ENCODE measurements around the gene POLH. TPM values are rescaled to one million over a fixed set of nuclear protein-coding genes. Genes with fewer than 3 reads are reported as not detected.

The POLH gene
- total and polyA plus RNA-seq, 9 of the 15 experiments (the other 6 are each of a cell fraction or from before 2014, with no cell fraction given), result 5.8 to 31.6 (median 20.6) TPM

DNA sequence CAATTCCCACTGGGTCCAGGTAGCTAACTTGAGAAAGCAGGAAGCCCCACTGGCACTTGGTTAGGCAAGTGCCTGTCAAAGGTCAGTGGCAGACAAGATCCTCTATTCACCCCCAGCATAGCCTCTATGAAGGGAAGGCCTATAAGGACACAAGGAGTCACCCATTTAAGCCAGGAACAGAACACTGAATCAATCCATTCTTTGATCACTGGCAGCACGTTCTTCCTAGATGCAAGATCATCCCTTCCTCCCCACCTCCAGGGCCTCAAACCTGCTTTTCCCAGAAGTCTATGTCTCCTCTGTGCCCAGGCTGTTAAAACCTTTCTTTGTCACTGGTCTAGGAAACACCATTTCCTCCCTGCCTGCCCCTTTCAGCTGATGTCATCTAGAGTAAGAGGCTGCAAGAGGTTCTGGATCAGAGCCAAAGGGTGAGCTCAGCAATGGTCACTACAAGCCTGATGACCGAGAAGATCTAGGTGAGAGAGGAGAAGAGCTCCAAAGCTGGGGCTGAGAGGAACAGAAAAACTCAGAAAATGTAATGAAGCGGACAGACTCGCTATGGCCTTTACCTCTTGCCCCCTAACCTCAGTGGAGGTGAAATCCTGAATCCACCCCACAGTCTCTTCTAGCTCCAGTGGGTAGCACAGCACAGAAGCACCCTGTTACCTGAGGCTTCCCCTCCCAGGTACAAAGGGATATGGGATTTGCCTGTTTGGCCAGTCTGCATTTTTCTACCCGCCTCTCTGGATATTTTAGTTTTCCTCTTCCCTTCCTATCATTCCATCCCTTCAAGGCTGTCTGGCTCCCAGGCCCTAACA, 51.2 kb downstream of the POLH start (continued):
- TF ChIP-seq, protein P1, sequence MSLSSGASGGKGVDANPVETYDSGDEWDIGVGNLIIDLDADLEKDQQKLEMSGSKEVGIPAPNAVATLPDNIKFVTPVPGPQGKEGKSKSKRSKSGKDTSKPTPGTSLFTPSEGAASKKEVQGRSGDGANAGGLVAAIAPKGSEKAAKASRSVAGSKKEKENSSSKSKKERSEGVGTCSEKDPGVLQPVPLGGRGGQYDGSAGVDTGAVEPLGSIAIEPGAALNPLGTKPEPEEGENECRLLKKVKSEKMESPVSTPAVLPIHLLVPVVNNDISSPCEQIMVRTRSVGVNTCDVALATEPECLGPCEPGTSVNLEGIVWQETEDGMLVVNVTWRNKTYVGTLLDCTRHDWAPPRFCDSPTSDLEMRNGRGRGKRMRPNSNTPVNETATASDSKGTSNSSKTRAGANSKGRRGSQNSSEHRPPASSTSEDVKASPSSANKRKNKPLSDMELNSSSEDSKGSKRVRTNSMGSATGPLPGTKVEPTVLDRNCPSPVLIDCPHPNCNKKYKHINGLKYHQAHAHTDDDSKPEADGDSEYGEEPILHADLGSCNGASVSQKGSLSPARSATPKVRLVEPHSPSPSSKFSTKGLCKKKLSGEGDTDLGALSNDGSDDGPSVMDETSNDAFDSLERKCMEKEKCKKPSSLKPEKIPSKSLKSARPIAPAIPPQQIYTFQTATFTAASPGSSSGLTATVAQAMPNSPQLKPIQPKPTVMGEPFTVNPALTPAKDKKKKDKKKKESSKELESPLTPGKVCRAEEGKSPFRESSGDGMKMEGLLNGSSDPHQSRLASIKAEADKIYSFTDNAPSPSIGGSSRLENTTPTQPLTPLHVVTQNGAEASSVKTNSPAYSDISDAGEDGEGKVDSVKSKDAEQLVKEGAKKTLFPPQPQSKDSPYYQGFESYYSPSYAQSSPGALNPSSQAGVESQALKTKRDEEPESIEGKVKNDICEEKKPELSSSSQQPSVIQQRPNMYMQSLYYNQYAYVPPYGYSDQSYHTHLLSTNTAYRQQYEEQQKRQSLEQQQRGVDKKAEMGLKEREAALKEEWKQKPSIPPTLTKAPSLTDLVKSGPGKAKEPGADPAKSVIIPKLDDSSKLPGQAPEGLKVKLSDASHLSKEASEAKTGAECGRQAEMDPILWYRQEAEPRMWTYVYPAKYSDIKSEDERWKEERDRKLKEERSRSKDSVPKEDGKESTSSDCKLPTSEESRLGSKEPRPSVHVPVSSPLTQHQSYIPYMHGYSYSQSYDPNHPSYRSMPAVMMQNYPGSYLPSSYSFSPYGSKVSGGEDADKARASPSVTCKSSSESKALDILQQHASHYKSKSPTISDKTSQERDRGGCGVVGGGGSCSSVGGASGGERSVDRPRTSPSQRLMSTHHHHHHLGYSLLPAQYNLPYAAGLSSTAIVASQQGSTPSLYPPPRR (CRISPR knock-in tag; IDR thresholded peaks at IDR 0.05; ENCODE audit: borderline replicate concordance), result no peak
- TF ChIP-seq, protein P2, sequence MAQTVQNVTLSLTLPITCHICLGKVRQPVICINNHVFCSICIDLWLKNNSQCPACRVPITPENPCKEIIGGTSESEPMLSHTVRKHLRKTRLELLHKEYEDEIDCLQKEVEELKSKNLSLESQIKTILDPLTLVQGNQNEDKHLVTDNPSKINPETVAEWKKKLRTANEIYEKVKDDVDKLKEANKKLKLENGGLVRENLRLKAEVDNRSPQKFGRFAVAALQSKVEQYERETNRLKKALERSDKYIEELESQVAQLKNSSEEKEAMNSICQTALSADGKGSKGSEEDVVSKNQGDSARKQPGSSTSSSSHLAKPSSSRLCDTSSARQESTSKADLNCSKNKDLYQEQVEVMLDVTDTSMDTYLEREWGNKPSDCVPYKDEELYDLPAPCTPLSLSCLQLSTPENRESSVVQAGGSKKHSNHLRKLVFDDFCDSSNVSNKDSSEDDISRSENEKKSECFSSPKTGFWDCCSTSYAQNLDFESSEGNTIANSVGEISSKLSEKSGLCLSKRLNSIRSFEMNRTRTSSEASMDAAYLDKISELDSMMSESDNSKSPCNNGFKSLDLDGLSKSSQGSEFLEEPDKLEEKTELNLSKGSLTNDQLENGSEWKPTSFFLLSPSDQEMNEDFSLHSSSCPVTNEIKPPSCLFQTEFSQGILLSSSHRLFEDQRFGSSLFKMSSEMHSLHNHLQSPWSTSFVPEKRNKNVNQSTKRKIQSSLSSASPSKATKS (CRISPR knock-in tag; IDR thresholded peaks at IDR 0.05), result peak; percentile 63; the same call in 1 of the 2 replicates
- TF ChIP-seq NONO (IDR thresholded peaks at IDR 0.05; ENCODE audit: low read depth in 2 of 2, low read length in 1 of 2) (no peak), RNF2 (IDR thresholded peaks at IDR 0.05) (peak; percentile 94), RBFOX2 (IDR thresholded peaks at IDR 0.05; ENCODE audit: low read depth, low read length) (peak; percentile 74), MYNN (IDR thresholded peaks at IDR 0.05) (peak; percentile 53; the same call in 1 of the 2 replicates), MYNN (CRISPR knock-in tag; IDR thresholded peaks at IDR 0.05) (no peak), ZNF12 (CRISPR knock-in tag; IDR thresholded peaks at IDR 0.05) (0 out of 2 replicates have a peak, but pooled peaks have one; percentile 26), ZNF140 (CRISPR knock-in tag; IDR thresholded peaks at IDR 0.05) (no peak), TEAD1 (CRISPR knock-in tag; IDR thresholded peaks at IDR 0.05) (peak; percentile 49 to 90; a peak in 3 of 4 replicates), CCAR2 (IDR thresholded peaks at IDR 0.05; ENCODE audit: low read depth, low read length) (no peak)
- TF ChIP-seq, protein P3, sequence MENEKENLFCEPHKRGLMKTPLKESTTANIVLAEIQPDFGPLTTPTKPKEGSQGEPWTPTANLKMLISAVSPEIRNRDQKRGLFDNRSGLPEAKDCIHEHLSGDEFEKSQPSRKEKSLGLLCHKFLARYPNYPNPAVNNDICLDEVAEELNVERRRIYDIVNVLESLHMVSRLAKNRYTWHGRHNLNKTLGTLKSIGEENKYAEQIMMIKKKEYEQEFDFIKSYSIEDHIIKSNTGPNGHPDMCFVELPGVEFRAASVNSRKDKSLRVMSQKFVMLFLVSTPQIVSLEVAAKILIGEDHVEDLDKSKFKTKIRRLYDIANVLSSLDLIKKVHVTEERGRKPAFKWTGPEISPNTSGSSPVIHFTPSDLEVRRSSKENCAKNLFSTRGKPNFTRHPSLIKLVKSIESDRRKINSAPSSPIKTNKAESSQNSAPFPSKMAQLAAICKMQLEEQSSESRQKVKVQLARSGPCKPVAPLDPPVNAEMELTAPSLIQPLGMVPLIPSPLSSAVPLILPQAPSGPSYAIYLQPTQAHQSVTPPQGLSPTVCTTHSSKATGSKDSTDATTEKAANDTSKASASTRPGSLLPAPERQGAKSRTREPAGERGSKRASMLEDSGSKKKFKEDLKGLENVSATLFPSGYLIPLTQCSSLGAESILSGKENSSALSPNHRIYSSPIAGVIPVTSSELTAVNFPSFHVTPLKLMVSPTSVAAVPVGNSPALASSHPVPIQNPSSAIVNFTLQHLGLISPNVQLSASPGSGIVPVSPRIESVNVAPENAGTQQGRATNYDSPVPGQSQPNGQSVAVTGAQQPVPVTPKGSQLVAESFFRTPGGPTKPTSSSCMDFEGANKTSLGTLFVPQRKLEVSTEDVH (IDR thresholded peaks at IDR 0.05; ENCODE audit: low read depth, partially characterized antibody), result no peak
- TF ChIP-seq, protein P4, sequence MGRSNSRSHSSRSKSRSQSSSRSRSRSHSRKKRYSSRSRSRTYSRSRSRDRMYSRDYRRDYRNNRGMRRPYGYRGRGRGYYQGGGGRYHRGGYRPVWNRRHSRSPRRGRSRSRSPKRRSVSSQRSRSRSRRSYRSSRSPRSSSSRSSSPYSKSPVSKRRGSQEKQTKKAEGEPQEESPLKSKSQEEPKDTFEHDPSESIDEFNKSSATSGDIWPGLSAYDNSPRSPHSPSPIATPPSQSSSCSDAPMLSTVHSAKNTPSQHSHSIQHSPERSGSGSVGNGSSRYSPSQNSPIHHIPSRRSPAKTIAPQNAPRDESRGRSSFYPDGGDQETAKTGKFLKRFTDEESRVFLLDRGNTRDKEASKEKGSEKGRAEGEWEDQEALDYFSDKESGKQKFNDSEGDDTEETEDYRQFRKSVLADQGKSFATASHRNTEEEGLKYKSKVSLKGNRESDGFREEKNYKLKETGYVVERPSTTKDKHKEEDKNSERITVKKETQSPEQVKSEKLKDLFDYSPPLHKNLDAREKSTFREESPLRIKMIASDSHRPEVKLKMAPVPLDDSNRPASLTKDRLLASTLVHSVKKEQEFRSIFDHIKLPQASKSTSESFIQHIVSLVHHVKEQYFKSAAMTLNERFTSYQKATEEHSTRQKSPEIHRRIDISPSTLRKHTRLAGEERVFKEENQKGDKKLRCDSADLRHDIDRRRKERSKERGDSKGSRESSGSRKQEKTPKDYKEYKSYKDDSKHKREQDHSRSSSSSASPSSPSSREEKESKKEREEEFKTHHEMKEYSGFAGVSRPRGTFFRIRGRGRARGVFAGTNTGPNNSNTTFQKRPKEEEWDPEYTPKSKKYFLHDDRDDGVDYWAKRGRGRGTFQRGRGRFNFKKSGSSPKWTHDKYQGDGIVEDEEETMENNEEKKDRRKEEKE (IDR thresholded peaks at IDR 0.05; ENCODE audit: borderline replicate concordance in 1 of 2, control insufficient read depth in 1 of 2, low read depth in 2 of 2, low read length in 1 of 2), result no peak
